Ovary (tissue), 9 donors: ENCODE measurements around the gene ACSS2. TPM values are rescaled to one million over a fixed set of nuclear protein-coding genes. Genes with fewer than 3 reads are reported as not detected.

Experiments
- DNase-seq, 5 donors: peaks; one replicate each; pipeline ENCODE4 v3.0.0-alpha.2; 2019 to 2020
- H3K27ac ChIP-seq, 2 donors: fragments of 200-600 bp; one replicate each; pipeline versions ENCODE4 v1.5.1 to v1.8.0; 2019 to 2022
- H3K27me3 ChIP-seq: fragments of 200-600 bp; one replicate; pipeline ENCODE4 v1.8.0; 2022
- H3K36me3 ChIP-seq: fragments of 200-600 bp; sonication (generic); one replicate; pipeline ENCODE4 v1.5.1; 2019
- H3K4me1 ChIP-seq: one replicate; pipeline ENCODE4 v1.8.1; 2013; ENCODE audit warnings: mild to moderate bottlenecking, moderate library complexity; ENCODE audit not compliant: insufficient read depth
- H3K4me3 ChIP-seq: fragments of 200-600 bp; sonication (generic); one replicate; pipeline ENCODE4 v1.5.1; 2017
- H3K9me3 ChIP-seq, 2 donors: fragments of 200-600 bp in 1 of 2; sonication (generic) in 1 of 2; one replicate each; pipeline versions ENCODE4 v1.5.1 to v1.8.1; 2013 to 2019; ENCODE audit warnings: mild to moderate bottlenecking in 1 of 2, moderate library complexity in 1 of 2
- EP300 ChIP-seq: sonication (generic); formaldehyde crosslinking; IDR thresholded peaks from one replicate; pipeline ENCODE4 v1.6.1; 2017; ENCODE audit warnings: antibody characterized with exemption
- POLR2A ChIP-seq: fragments of 450-650 bp; IDR thresholded peaks from one replicate; pipeline ENCODE4 v1.6.1; 2017; ENCODE audit warnings: antibody characterized with exemption, mild to moderate bottlenecking, moderate library complexity
- WGBS, 3 donors: extraction: QIAGEN DNeasy Blood & Tissue Kit in 1 of 3; methylation state at CpG; one replicate each; pipeline versions ENCODE4 v1.1.5 to v1.1.7; 2013 to 2017; 5-methylcytosine and 5-hydroxymethylcytosine counted together
- intact Hi-C, 4 donors: fragments of 100-400 bp; cut with DNase I; formaldehyde crosslinking; loops; one replicate each; pipeline versions ENCODE4 v1.11.0 to v1.15.1; 2022 to 2023
- polyA plus RNA-seq, 2 donors: library from polyadenylated mRNA; stranded (reverse); fragments of 200-250 nt in 1 of 2; fragments of 350-450 nt in 1 of 2; fragmentation: Illumina TruSeq in 1 of 2; extraction: RNeasy Lipid Tissue Mini Kit (QIAGEN cat#74804) in 1 of 2; gene quantifications; one replicate each; pipeline ENCODE4 v1.2.3, GENCODE V29; 2013 to 2014
- total RNA-seq, 7 donors: library from RNA; depleted of rRNA in 2 of 7; stranded (reverse); fragments of >200 nt in 2 of 7; fragmentation: NEBNext Ultra II Directional in 3 of 7; extraction: Animal tissue kit (Norgen Biotek cat#: 25700) in 3 of 7; gene quantifications; one replicate each; pipeline versions ENCODE4 v1.1.0 to v1.2.4, GENCODE V29; 2016 to 2023
- TF ChIP-seq, protein P1 (sequence below), 3 donors: fragments of 450-650 bp in 2 of 3; fragments of 200-600 bp in 1 of 3; IDR thresholded peaks; one replicate each; pipeline versions ENCODE4 v1.5.1 to v1.8.0; 2016 to 2022; ENCODE audit warnings: antibody characterized with exemption in 3 of 3, mild to moderate bottlenecking in 1 of 3
- donor health status: DM: no; HTN: no; CAD: no; lungs with moderate emphysema.
- donor health status: DM: no; HTN: no; CAD: no.
- donor health status: Bipolar disorder and iron deficiency.
- donor health status: DM: yes; HTN: yes; CAD: no.
- donor health status: DM: no; HTN: no; CAD: no.
- donor health status: DM: yes; HTN: yes; CAD: no.

The ACSS2 gene
- total and polyA plus RNA-seq, 9 donors, result 25.3 to 59.7 (median 39.1) TPM

DNA sequence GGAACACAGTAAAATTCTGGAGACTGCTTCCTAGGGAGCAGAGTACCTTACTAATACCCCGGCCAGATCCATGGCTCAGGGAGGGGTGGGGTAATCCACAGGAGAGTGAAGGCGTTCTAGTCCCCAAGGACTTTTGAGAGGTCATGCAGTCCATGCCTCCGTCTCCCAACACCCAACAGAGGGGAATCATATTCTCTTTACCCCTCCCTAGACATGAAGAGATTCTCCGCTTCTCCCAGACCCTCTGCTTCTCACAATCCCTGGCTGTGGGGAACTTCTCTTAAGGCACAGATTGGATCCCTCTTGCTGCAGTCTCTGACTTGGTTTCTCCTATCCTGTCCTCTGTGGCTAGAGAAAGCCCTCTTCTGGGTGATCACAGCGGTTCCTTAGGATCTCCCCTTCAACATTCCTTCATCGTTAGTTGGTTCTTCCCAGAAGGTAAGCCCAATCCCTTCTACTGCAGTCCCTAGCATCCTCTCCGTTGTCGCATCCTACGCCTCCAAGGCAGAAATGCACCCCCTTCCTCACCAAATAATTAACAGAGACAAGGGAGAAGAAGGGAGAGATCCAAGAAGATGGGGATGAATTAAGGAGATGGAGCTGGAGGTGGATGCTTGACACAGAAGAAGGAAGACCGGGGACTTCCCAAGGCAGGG, 4.3 kb upstream of the ACSS2 start:
- Histone ChIP-seq H3K36me3 (no peaks in the 10 kb centered on the region), H3K4me3 (peak overlapping the region; percentile 57), H3K27ac (peak overlapping the region; percentile 42 to 52), H3K9me3 (no peaks in the 10 kb centered on the region), H3K27me3 (no peaks in the 10 kb centered on the region), H3K4me1 (peaks cover 5% of the 10 kb centered on the region)
- intact Hi-C loops, result loop anchor here in 3 of 4 donors (5.0 kb wide), 2 partner anchors 85 to 220 kb away; partner anchors contain the start of genes GSS (in 3 of the 3), MYH7B (in 3 of the 3) and TRPC4AP (in 2 of the 3)
- no peak for TF ChIP-seq POLR2A
- no peak for TF ChIP-seq EP300
- TF ChIP-seq, protein P1, sequence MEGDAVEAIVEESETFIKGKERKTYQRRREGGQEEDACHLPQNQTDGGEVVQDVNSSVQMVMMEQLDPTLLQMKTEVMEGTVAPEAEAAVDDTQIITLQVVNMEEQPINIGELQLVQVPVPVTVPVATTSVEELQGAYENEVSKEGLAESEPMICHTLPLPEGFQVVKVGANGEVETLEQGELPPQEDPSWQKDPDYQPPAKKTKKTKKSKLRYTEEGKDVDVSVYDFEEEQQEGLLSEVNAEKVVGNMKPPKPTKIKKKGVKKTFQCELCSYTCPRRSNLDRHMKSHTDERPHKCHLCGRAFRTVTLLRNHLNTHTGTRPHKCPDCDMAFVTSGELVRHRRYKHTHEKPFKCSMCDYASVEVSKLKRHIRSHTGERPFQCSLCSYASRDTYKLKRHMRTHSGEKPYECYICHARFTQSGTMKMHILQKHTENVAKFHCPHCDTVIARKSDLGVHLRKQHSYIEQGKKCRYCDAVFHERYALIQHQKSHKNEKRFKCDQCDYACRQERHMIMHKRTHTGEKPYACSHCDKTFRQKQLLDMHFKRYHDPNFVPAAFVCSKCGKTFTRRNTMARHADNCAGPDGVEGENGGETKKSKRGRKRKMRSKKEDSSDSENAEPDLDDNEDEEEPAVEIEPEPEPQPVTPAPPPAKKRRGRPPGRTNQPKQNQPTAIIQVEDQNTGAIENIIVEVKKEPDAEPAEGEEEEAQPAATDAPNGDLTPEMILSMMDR (IDR thresholded peaks at IDR 0.05), result no peak
- WGBS, 3 donors, result 42 to 46% (median 46%) methylated on average over 10 of the region's 10 CpGs
- no peak for DNase-seq

GRCh38 chr20:34872622-34873224, 3.7 kb upstream of the ACSS2 start, which contains the start of gene GGT7:
TSS of gene GGT7 (minus strand) at chr20:34872856. CDS start at chr20:34872815, 41 bp downstream.
- TF ChIP-seq POLR2A (no peak), EP300 (no peak)
- TF ChIP-seq, protein P1 (IDR thresholded peaks at IDR 0.05), result peak; percentile 54 to 65 (median 64)
- H3K27ac ChIP-seq, result peak within 1 kb of the TSS; percentile 42 to 52
- no peaks in the 10 kb centered on the region for H3K36me3 ChIP-seq
- no peaks in the 10 kb centered on the region for H3K9me3 ChIP-seq
- intact Hi-C loops, result loop anchor here in 3 of 4 donors (5.0 kb wide), 2 partner anchors 85 to 220 kb away; partner anchors contain the start of genes GSS (in 3 of the 3), MYH7B (in 3 of the 3) and TRPC4AP (in 2 of the 3)
- peak; percentile 82 to 88 (median 88) for DNase-seq
- 0 to 1% (median 1%) methylated on average over 44 to 52 of the region's 52 CpGs for WGBS, 3 donors
- H3K4me3 ChIP-seq, result peak within 1 kb of the TSS; percentile 57
- H3K27me3 ChIP-seq, result no peaks in the 10 kb centered on the region
- H3K4me1 ChIP-seq, result peaks cover 5% of the 10 kb centered on the region

GRCh38 chr20:34873583-34874093, 2.8 kb upstream of the ACSS2 start:
- 50 to 54% (median 51%) methylated on average over 3 of the region's 3 CpGs for WGBS, 3 donors
- Histone ChIP-seq H3K9me3 (no peaks in the 10 kb centered on the region), H3K36me3 (no peaks in the 10 kb centered on the region), H3K4me3 (no peak overlapping the region), H3K27ac (peak overlapping the region in 1 of 2 donors; percentile 24), H3K4me1 (peaks cover 9% of the 10 kb centered on the region), H3K27me3 (no peaks in the 10 kb centered on the region)
- DNase-seq, result no peak
- intact Hi-C loops, result loop anchor here (2.0 to 5.0 kb wide), 3 partner anchors 81 to 219 kb away; partner anchors contain the start of genes GSS (in 4 of the 4), MYH7B (in 4 of the 4) and TRPC4AP (in 2 of the 4)
- no peak for TF ChIP-seq EP300
- no peak for TF ChIP-seq POLR2A
- TF ChIP-seq, protein P1 (IDR thresholded peaks at IDR 0.05), result no peak

- 25 to 31% (median 31%) methylated on average over 2 of the region's 2 CpGs for WGBS, 3 donors
- TF ChIP-seq, protein P1 (IDR thresholded peaks at IDR 0.05), result peak; percentile 65 to 90 (median 84)
- no peak for TF ChIP-seq POLR2A
- no peaks in the 10 kb centered on the region for H3K27me3 ChIP-seq
- H3K4me3 ChIP-seq, result no peak overlapping the region
- H3K4me1 ChIP-seq, result peaks cover 9% of the 10 kb centered on the region
- intact Hi-C loops, result loop anchor here (2.0 to 5.0 kb wide), 3 partner anchors 81 to 218 kb away; partner anchors contain the start of genes GSS (in 4 of the 4), MYH7B (in 4 of the 4) and TRPC4AP (in 2 of the 4)
- DNase-seq, result peak; percentile 73 to 85 (median 76)
- no peaks in the 10 kb centered on the region for H3K36me3 ChIP-seq
- H3K27ac ChIP-seq, result no peak overlapping the region
- H3K9me3 ChIP-seq, result no peaks in the 10 kb centered on the region
These were observed 2.2 kb upstream of the ACSS2 start for GRCh38 chr20:34874094-34874654.
